ENCODE results near the gene RAI1.

The RAI1 gene

GRCh38 chr17:17840751-17841591 is 159.7 kb downstream of the RAI1 start:
- Histone ChIP-seq H3K36me3 (ENCODE audit: insufficient read depth, low read length) (no peaks in the 10 kb centered on the region), H3K9me3 (ENCODE audit: low read depth, low read length) (no peaks in the 10 kb centered on the region), H3K4me3 (no peak overlapping the region), H3K9ac (ENCODE audit: insufficient read length) (no peak overlapping the region), H3K27ac (peak overlapping the region; percentile 37)
- no peak for DNase-seq (ENCODE audit: low read depth, low spot score)
- no peak for TF ChIP-seq FOXP2 (optimal IDR thresholded peaks at IDR 0.05; ENCODE audit: control extremely low read depth, extremely low read length, insufficient read depth)
- TF ChIP-seq EZH2 (IDR thresholded peaks at IDR 0.05), result no peak

GRCh38 chr17:17841601-17842025 is 160.4 kb downstream of the RAI1 start:
- no peak overlapping the region for H3K9ac ChIP-seq (ENCODE audit: insufficient read length)
- peak overlapping the region; percentile 37 for H3K27ac ChIP-seq
- TF ChIP-seq POLR2AphosphoS5 (IDR thresholded peaks at IDR 0.05; ENCODE audit: borderline replicate concordance, low read depth, low read length) (no peak), EZH2 (IDR thresholded peaks at IDR 0.05) (no peak), FOXP2 (optimal IDR thresholded peaks at IDR 0.05; ENCODE audit: control extremely low read depth, extremely low read length, insufficient read depth) (no peak)
- no peak for DNase-seq (ENCODE audit: low read depth, low spot score)
- H3K4me3 ChIP-seq, result no peak overlapping the region
- no peaks in the 10 kb centered on the region for H3K36me3 ChIP-seq (ENCODE audit: insufficient read depth, low read length)
- no peaks in the 10 kb centered on the region for H3K9me3 ChIP-seq (ENCODE audit: low read depth, low read length)

GRCh38 chr17:17842111-17842876 is 161.0 kb downstream of the RAI1 start:
- no peak overlapping the region for H3K27ac ChIP-seq
- no peak for DNase-seq (ENCODE audit: low read depth, low spot score)
- no peak overlapping the region for H3K4me3 ChIP-seq
- TF ChIP-seq POLR2AphosphoS5 (IDR thresholded peaks at IDR 0.05; ENCODE audit: borderline replicate concordance, low read depth, low read length), result no peak
- no peak for TF ChIP-seq FOXP2 (optimal IDR thresholded peaks at IDR 0.05; ENCODE audit: control extremely low read depth, extremely low read length, insufficient read depth)
- TF ChIP-seq EZH2 (IDR thresholded peaks at IDR 0.05), result no peak
- no peak overlapping the region for H3K9ac ChIP-seq (ENCODE audit: insufficient read length)
- H3K36me3 ChIP-seq (ENCODE audit: insufficient read depth, low read length), result no peaks in the 10 kb centered on the region
- H3K9me3 ChIP-seq (ENCODE audit: low read depth, low read length), result no peaks in the 10 kb centered on the region

GRCh38 chr17:17843096-17843495 is 161.8 kb downstream of the RAI1 start:
- no peak overlapping the region for H3K9ac ChIP-seq (ENCODE audit: insufficient read length)
- no peak for TF ChIP-seq EZH2 (IDR thresholded peaks at IDR 0.05)
- TF ChIP-seq FOXP2 (optimal IDR thresholded peaks at IDR 0.05; ENCODE audit: control extremely low read depth, extremely low read length, insufficient read depth), result no peak
- TF ChIP-seq POLR2AphosphoS5 (IDR thresholded peaks at IDR 0.05; ENCODE audit: borderline replicate concordance, low read depth, low read length), result no peak
- H3K36me3 ChIP-seq (ENCODE audit: insufficient read depth, low read length), result no peaks in the 10 kb centered on the region
- H3K9me3 ChIP-seq (ENCODE audit: low read depth, low read length), result no peaks in the 10 kb centered on the region
- H3K4me3 ChIP-seq, result no peak overlapping the region
- DNase-seq (ENCODE audit: low read depth, low spot score), result no peak
- H3K27ac ChIP-seq, result no peak overlapping the region

GRCh38 chr17:17844079-17844478 is 162.8 kb downstream of the RAI1 start:
- Histone ChIP-seq H3K9me3 (ENCODE audit: low read depth, low read length) (no peaks in the 10 kb centered on the region), H3K9ac (ENCODE audit: insufficient read length) (no peak overlapping the region), H3K36me3 (ENCODE audit: insufficient read depth, low read length) (no peaks in the 10 kb centered on the region), H3K27ac (no peak overlapping the region), H3K4me3 (no peak overlapping the region)
- TF ChIP-seq FOXP2 (optimal IDR thresholded peaks at IDR 0.05; ENCODE audit: control extremely low read depth, extremely low read length, insufficient read depth), result no peak
- DNase-seq (ENCODE audit: low read depth, low spot score), result no peak

- Histone ChIP-seq H3K36me3 (ENCODE audit: insufficient read depth, low read length) (no peaks in the 10 kb centered on the region), H3K9ac (ENCODE audit: insufficient read length) (no peak overlapping the region), H3K27ac (no peak overlapping the region), H3K4me3 (no peak overlapping the region), H3K9me3 (ENCODE audit: low read depth, low read length) (no peaks in the 10 kb centered on the region)
- TF ChIP-seq POLR2AphosphoS5 (IDR thresholded peaks at IDR 0.05; ENCODE audit: borderline replicate concordance, low read depth, low read length) (no peak), EZH2 (IDR thresholded peaks at IDR 0.05) (no peak), FOXP2 (optimal IDR thresholded peaks at IDR 0.05; ENCODE audit: control extremely low read depth, extremely low read length, insufficient read depth) (no peak)
- no peak for DNase-seq (ENCODE audit: low read depth, low spot score)
Observed at GRCh38 chr17:17844500-17844899, 163.2 kb downstream of the RAI1 start.

- no peak for DNase-seq (ENCODE audit: low read depth, low spot score)
- Histone ChIP-seq H3K9me3 (ENCODE audit: low read depth, low read length) (no peaks in the 10 kb centered on the region), H3K36me3 (ENCODE audit: insufficient read depth, low read length) (no peaks in the 10 kb centered on the region), H3K27ac (no peak overlapping the region), H3K9ac (ENCODE audit: insufficient read length) (no peak overlapping the region), H3K4me3 (no peak overlapping the region)
- TF ChIP-seq POLR2AphosphoS5 (IDR thresholded peaks at IDR 0.05; ENCODE audit: borderline replicate concordance, low read depth, low read length) (no peak), FOXP2 (optimal IDR thresholded peaks at IDR 0.05; ENCODE audit: control extremely low read depth, extremely low read length, insufficient read depth) (no peak), EZH2 (IDR thresholded peaks at IDR 0.05) (no peak)
Observed at GRCh38 chr17:17845046-17845775, 164.0 kb downstream of the RAI1 start.

GRCh38 chr17:17846003-17846402 is 164.7 kb downstream of the RAI1 start:
- no peaks in the 10 kb centered on the region for H3K9me3 ChIP-seq (ENCODE audit: low read depth, low read length)
- TF ChIP-seq EZH2 (IDR thresholded peaks at IDR 0.05), result no peak
- no peak for TF ChIP-seq FOXP2 (optimal IDR thresholded peaks at IDR 0.05; ENCODE audit: control extremely low read depth, extremely low read length, insufficient read depth)
- TF ChIP-seq POLR2AphosphoS5 (IDR thresholded peaks at IDR 0.05; ENCODE audit: borderline replicate concordance, low read depth, low read length), result no peak
- H3K27ac ChIP-seq, result no peak overlapping the region
- H3K9ac ChIP-seq (ENCODE audit: insufficient read length), result no peak overlapping the region
- H3K4me3 ChIP-seq, result no peak overlapping the region
- no peaks in the 10 kb centered on the region for H3K36me3 ChIP-seq (ENCODE audit: insufficient read depth, low read length)
- DNase-seq (ENCODE audit: low read depth, low spot score), result no peak
